HG02938 (cell line): ENCODE results near the gene CYB5B.
A peak's percentile ranks its signal among the peaks of the same experiment; 100 is the strongest.

Experiments
- ATAC-seq: cut with Tn5 transposase; IDR thresholded peaks from one replicate; pipeline ENCODE4 v1.9.1; 2021; ENCODE audit warnings: mild to moderate bottlenecking, moderate library complexity; ENCODE audit not compliant: unreplicated experiment

CYB5B gene

DNA sequence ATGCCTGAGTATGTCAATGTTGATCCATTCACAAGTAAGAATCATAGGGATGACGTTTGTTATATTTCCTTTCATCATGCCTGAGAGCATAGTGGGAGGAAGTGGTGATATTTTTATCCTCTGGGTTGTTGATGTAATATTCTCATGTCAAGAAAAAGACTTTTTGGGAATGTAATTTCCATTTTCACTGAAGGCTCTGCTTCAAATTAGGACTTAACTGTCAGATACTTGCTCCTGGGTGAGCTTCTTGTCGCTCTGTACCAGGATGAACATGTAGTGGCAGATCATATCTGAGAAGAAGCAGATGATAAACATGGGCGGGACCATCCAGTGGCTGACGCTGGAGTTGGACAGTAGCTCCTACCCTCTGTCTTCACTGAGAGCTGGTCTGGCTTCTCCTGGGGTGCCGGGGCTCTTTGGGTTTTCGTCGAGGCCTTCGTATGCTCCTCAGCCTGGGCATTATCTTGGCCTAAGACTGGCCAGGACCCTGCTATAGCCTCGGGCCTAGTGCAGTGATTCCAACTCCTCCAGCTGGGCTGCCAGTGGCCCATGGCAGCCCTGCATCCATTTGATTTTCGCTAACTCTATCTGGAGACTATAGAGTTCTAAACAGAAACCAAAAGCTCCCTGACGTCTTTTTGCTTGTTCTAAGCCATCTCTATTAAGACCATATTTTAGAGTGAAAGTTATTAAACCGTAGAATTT, 19.7 kb downstream of the CYB5B start:
- no peak for ATAC-seq

DNA sequence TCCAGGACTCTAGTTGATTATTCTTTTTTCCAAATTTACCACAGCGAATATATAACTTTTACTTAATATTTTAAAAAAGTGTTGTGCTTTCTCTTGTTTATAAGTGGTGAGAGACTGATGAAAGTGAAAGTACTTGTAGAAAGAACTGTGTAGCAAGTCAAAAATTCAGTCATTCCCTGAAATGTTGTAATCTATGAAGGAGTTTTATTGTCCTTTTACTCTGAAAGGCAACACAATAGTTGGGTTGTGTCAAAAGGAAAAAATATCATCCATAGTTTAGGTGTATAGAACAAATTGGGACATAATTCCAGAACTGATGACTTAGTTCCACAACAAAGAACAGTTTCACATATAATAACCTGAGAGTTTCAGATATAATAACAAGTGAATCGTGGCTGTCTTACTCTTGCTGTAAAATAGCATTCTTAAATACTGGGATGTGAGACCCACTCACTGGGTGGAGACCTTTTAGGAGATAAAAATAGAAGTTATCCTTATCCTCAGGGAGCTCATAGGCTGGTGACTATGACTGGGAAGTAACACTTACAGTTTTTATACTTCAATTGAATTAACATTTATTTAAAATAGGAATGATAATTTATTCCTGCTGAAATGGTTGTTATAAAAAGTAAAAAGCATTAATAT, 20.6 kb downstream of the CYB5B start:
- ATAC-seq = no peak

DNA sequence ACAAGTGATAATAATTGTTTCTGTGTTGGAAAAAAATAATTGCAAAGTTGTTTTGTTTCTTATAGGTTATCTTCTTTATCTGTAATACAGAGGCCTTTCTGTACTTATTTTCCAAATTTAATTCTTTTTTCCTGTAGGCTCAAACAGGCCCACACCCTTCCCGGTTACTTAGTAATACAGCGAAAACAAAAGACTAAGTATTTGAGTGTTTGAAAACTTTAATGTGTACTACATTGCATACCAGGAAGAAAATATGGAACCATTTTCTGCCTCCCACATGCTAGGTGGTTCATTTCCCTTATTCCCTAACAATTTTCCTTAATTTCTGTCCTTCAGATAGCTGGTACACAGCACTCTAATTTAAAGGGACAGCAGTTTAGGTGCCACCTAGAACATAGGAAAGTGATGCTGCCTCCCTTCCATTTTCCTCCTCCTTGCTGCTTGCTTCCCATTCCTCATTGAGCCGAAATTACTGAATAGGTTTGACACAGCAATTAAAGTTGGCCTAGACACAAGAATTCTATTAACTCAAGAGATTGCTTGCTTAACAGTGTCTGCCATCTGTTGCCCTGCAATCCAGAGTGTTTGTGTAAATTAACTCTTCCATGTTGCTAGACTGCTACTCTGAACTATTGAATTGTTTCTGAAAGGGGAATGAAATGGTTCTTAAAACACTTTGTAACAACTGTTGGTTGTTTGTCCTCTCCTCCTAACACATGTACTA, 24.2 kb downstream of the CYB5B start:
- ATAC-seq = no peak

DNA sequence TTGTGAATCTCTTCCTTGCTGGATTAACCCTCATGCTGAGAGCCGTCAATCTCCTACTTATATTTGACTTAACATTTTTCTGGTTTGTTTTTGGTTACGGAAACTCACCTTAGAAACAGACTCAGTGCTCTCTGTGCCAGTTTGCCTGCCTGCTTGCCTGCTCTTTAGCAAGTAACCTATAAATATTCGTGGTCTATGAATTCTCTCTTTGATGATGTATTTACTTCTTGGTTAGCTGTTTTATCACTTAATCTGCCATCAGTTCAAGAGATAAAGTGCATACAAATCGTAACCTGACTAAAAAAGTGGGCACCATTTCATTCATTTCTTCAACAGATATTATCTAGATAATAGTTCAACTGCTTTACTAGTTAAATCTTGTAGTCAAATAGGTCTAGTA, 26.7 kb downstream of the CYB5B start:
- no peak for ATAC-seq

DNA sequence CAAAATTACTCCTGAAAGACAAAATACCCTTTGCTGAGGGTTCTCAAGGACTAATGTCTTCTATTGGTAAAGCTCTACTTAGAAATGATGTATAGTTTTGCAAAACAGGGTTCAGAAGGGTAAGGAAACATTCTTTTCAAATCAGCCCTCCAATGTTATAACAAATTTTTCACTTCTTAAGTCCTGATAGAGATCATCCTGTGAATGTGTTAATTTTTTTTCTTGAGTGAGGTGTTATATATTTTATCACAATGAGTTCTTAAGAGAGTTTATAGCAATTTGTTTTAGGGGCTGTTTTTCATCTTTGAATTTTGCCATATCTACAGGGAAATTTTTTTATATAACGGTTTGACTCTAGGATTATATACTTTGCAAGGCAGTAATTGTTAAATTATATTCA, 29.5 kb downstream of the CYB5B start:
- no peak for ATAC-seq

DNA sequence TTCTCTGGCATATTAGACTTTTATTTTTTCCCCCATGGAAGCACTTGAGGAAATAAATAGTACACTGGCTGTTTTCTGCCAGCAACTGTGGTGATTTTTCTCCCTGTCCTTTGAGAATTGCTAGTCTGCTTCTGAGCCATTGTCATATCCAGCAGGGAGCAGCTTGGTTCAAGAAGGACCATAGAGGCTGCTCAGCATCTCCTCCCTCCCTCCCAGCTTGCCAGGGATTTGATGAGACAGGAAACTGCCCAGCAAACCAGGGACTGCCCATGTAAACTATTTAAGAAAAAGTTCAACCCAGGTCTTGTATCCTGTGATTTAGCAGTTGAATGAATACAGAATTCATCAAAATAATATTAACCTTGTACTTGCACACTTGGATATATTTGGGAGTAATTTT, 39.5 kb downstream of the CYB5B start:
- ATAC-seq = no peak

DNA sequence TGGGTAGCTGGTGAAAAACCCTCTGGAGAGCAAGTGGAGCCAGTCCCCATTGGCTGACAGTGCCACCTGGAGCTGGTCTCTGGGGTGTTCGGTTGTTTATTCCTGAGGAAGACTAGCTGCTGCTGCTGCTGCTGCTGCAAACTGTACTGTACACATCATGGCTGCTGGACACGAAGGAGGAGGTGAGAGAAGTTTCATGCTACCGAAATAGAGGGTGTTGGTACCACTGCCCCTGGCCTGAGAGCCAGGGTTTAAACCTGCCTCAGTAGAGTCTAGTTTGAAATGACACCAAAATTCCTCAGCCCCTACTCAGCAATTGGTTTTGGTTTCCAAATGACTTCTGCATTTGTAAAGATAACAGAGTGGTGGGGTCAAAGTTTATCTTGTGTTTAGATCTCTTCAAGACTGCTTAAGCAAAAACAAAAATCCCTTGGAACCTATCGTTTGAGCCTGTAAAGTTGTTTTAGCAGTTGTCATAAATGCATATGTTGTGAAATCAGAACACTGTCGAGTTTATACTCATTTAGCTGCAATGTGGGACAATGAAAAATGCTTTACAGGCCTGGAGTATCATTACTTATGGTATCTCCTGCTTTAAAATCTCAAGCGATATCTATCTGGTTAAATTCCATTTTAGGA, 40.8 kb downstream of the CYB5B start:
- no peak for ATAC-seq

DNA sequence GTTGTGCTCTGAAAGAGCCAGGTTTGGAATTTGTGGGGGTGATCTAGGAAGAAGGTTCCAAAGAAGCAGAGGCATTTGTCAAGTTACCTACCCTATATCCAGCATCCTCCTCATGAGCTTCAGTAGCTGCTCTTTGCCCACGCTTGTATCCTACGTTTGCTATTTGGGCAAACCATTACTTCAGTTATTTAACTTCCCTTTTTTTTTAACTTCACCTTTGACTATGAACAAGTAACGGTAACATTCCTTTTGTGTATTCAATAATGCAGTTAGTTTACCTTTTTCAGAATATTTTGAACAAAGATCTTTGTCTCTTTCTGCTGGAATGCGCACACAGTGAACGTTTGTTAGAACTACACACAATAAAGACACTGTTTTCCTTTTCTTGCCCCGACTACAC, 41.5 kb downstream of the CYB5B start:
- ATAC-seq = no peak

DNA sequence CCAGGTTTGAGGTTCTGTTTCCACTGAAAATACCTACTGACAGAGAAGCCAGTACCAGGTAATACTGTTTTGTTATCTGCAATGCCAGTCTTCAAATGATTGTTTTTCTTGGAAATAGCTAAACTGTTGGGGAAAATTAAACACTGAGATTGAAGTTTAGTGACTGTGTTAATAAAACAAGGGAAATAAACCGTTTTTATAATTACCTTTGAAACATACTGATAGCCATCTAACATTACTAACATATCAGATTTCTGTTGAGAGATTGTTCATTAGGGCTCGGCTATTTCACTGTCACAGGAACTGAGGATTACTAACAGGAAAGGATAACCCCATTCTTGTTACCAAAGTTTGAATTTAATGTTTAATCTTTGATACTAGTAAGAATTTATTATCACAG, 42.1 kb downstream of the CYB5B start:
- ATAC-seq = no peak

DNA sequence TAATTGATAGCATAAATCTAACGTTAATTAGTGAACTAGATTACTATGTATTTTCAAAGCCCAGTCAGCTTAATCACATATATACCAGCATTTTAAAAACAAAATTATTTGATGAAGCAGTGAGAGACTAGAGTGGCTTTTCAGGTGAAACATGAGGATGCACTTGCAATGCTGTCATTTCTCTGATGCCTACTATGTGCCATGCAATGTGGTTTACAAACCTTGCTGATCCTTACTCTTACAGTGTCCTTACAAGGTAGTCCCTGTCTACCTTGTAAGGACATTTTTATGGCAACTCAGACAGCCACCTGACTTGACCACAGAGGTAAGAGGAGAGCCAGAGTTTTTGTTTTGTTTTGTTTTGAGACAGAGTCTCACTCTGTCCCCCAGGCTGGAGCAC, 42.7 kb downstream of the CYB5B start:
- ATAC-seq = no peak

DNA sequence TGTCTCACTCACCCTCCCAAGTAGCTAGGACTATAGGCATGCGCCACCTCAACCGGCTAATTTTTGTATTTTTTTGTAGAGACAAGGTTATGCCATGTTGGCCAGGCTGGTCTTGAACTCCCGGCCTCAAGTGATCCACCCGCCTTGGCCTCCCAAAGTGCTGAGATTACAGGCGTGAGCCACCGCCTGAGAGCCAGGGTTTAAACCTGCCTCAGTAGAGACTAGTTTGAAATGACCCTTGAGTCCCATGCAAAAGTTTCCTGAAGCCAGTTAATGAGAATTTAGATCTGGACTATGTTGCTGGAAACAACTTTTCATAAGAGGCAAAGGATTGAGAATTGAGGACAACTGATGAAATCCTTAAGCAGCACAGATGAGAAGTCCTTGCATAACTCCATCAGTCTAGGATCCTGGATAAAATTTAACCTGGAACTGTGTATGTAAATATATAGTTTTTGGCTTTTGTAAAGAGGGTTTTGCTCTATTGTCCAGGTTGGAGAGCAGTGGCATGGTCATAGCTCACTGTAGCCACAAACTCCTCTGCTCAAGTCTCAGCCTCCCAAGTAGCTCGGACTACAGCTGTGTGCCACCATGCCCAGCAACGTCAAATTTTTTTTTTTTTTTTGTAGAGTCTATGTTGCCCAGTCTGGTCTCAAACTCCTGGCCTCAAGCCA, 43.2 kb downstream of the CYB5B start:
- ATAC-seq = no peak

DNA sequence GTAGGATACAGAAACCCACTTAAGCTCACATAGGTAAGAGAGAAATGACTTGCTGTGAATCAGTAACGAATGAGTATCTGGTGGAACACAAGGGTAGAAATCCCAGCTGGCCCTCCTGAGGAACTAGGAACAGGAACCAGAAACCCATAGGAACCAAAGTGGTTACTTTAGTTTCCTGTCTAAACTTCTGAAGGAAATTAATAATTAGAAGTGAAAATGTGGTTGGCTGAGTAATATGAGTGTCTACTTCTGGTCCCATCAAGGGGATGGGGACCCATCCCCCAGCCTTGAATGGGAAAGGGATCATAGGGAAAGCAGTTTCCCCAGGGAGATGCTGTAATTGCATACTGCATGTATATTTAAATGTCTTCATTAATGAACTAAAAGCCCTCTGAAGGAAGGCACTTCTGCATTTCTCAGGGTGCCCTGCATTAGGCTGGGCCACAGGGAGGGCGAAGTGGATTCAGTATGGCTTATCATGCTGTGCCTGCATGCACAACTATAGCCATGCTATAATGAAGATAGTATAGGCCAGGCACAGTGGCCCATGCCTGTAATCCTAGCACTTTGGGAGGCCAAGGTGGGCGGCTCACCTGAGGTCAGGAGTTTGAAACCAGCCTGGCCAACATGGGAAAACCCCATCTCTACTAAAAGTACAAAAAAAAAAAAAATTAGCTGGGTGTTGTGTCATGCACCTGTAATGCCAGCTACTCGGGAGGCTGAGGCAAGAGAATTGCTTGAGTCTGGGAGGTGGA, 45.6 kb downstream of the CYB5B start:
- ATAC-seq = peak; percentile 70

DNA sequence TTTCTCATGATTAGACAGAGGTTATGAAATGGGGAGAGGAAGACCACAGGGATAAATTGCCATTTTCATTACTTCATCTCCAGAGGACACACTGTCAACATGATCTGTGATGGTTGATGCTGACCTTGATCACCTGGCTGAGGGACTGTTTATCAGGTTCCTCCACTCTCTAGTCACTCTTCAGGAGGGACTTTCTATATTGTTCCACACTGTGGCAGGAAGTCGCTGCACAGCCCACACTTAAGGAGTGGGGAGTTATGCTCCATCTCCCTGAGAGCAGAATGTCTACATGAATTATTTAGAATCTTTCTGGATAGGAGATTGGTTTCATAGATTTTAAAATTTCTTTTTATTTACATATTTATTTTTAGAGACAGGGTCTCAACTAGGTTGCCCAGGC, 46.7 kb downstream of the CYB5B start:
- ATAC-seq = no peak

DNA sequence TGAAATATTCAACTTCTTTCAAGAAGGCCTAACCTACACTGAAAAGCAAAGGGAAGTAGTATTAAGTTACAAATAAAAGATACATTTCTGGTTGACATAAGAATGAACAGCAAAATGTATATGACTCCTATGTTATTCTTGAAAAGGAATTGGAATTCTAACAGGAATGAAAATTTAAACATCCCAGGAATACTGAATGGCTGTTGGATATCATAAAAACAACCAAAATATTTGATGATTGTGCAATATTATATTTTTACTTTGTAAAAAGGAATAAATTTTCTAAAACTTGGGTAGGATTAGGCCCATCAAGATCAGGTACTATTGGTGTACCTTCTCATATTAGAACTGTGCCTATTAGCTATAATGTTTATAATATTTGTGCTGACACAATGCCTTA, 50.0 kb downstream of the CYB5B start:
- no peak for ATAC-seq

DNA sequence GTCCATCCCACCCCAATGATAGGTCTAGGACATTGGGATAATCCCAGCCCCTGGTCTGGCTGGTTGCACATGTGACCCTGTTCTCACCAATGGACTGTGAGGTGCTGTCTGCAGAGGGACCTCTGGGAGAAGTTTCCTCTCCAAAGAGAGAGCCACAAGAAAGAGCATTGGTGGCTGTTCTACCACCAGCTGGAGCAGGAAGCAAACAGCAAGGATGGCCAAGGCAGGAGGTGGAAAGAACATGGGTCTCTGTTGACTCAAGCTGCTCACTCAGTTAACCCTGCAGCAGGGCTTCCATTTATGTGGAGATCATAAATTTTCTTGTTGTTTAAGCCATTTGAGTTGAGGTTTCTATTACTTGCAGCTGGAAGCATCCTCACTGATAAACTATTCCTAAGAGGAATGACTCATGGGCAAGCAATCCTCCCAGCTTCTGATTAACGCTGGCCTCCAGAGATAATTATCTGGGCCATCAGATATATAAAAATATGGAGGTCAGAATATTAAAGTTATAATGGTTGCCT, 52.6 kb downstream of the CYB5B start:
- ATAC-seq = no peak

DNA sequence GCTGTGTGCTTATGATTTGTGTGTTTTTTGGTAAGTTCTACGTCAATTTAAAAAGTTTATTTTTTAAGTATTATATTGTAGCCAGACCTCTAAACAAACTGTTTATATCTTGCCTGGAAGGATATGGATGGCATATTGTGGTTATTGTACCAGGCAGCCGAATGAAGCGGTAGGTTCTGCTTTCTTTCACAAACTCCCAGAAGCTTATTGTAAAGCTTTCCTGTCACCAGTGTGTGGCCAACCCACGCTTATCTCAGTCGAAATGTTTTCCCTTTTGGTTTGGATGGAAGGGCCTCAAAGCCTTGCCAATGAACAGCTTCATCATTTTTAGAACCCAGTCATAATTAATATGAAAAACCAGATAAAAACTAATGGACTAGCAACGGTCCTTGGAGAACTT, 53.1 kb downstream of the CYB5B start:
- ATAC-seq = no peak

DNA sequence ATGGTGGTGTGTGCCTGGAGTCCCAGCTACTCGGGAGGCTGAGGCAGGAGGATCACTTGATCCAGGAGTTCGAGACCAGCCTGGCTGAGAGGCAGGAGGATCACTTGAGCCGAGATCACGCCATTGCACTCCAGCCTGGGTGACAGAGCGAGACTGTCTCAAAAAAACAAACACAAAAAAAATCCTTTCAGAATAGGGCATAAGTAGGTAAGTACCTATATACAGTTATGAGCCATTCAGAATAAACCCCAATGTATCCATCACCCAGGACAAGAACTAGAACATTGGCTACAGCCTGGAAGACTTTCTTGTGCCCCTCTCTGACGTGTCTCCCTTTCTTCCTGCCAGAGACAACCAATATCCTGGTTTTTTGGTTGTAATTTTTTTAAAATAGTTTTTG, 54.3 kb downstream of the CYB5B start:
- no peak for ATAC-seq

DNA sequence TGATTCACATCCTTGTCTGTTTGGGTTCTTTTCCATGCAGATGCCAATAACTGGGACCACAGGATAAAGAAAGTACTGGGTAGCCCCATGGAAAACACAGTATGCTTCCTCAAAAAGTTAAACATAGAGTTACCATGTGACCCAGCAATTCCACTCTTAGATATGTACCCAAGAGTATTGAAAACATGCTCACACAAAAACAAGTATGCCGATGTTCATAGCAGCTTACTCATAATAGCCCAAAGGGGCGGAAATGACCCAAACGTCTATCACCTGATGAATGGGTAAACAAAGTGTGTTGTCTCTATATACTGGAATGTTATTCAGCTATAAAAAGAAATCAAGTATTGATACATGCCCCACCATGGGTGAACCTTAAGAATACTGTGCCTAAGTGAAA, 55.4 kb downstream of the CYB5B start:
- ATAC-seq = no peak

DNA sequence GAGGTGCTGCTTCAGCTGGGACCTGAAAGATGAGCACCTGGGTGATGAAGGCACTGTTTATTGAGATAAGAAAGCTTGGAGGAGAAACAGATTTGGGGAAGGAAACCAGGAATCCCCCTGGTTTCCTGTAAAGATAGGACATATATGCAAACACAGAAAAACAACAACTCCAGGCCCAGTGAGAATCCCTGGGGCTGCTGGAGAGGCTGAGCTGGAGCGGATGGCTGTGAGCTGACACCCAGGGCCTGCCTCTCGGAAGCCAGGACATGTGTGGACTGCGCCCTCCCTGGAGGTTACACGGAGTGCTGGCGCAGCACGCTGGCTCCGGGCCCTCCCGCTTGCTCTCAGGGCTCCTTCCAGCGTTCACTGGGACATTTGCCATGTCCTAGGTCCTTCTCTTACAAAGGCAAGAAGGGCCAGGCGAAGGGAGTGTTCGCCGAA, 57.5 kb downstream of the CYB5B start:
- no peak for ATAC-seq

DNA sequence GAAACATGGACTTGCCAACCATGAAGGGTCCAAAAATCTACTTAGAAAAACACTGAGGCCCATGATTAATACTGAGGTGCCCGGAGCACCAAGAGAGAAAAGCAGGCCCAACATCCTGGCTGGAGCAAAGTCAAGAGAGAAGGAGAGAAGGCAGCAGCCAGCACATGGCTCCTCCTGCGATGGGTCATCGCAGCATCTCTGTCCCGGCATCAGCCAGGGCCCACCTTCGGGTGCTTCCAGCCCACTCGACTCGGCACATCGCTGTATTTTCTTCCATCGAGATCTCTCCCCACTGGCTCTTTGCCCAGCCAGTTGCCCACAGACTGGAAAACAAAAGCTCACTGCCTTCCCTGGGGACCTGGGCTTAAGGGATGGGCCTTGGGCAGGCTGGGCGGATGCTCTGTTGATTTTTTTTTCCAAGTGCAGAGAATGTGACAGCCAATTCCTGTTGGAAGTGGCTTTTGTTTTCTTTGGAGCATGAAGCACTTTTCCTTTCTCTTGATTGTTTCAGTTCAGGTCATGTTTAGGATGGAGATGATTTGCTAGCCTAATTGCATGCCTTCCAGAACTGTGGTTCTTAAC, 58.1 kb downstream of the CYB5B start:
- ATAC-seq = no peak
